Measurements from ENCODE around the gene ZNF597.
"Not testable (repeated sequence)": the region's sequence is repeated elsewhere in the genome, so short reads cannot be mapped to it uniquely, and the experiment has no call there.

ZNF597 gene

GRCh38 chr16:3474136-3474779 is 31.0 kb upstream of the ZNF597 start:
- Histone ChIP-seq H3K4me3 (ENCODE audit: control insufficient read depth in 1 of 7, extremely low read depth in 1 of 7, insufficient read depth in 4 of 7, low read depth in 2 of 7, low read length in 6 of 7) (no peak overlapping the region), H3K27ac (ENCODE audit: insufficient read depth in 1 of 2, low read depth in 1 of 2, low read length in 2 of 2, poor library complexity in 1 of 2, severe bottlenecking in 2 of 2) (no peak overlapping the region), H3K9me3 (ENCODE audit: control extremely low read depth in 1 of 5, control insufficient read depth in 4 of 5, insufficient read depth in 2 of 5, low read depth in 1 of 5, low read length in 4 of 5) (no peaks in the 10 kb centered on the region), H3K27me3 (replicated peaks in 2 of 5; ENCODE audit: control insufficient read depth in 4 of 5, insufficient read depth in 5 of 5, low read length in 4 of 5) (no peaks in the 10 kb centered on the region), H3K36me3 (ENCODE audit: control insufficient read depth in 4 of 4, insufficient read depth in 4 of 4, low read length in 3 of 4) (peaks cover 0 to 40% (median 11%) of the 10 kb centered on the region in 4 experiments), H3K4me1 (ENCODE audit: control extremely low read depth in 1 of 4, control insufficient read depth in 4 of 4, insufficient read depth in 4 of 4, low read length in 3 of 4) (no peaks in the 10 kb centered on the region)
- CTCF ChIA-PET: interaction anchor here (0.9 to 1.4 kb wide), 2 partner anchors 9 to 13 kb away, joined by 4 to 6 read pairs; no protein-coding TSS in a partner anchor
- WGBS (ENCODE audit: insufficient coverage): 96% methylated on average over 12 of the region's 16 CpGs
- POLR2A ChIA-PET: no interaction called here
- no peak for DNase-seq

- H3K27ac ChIP-seq (ENCODE audit: insufficient read depth in 1 of 2, low read depth in 1 of 2, low read length in 2 of 2, poor library complexity in 1 of 2, severe bottlenecking in 2 of 2); DNase-seq; POLR2A ChIA-PET; H3K9me3 ChIP-seq (ENCODE audit: control extremely low read depth in 1 of 5, control insufficient read depth in 4 of 5, insufficient read depth in 2 of 5, low read depth in 1 of 5, low read length in 4 of 5); H3K27me3 ChIP-seq (replicated peaks in 2 of 5; ENCODE audit: control insufficient read depth in 4 of 5, insufficient read depth in 5 of 5, low read length in 4 of 5); H3K4me3 ChIP-seq (ENCODE audit: control insufficient read depth in 1 of 7, extremely low read depth in 1 of 7, insufficient read depth in 4 of 7, low read depth in 2 of 7, low read length in 6 of 7); H3K4me1 ChIP-seq (ENCODE audit: control extremely low read depth in 1 of 4, control insufficient read depth in 4 of 4, insufficient read depth in 4 of 4, low read length in 3 of 4): not testable (repeated sequence)
- H3K36me3 ChIP-seq (ENCODE audit: control insufficient read depth in 4 of 4, insufficient read depth in 4 of 4, low read length in 3 of 4): peaks cover 0 to 36% (median 8%) of the 10 kb centered on the region in 4 experiments
- CTCF ChIA-PET: interaction anchor here (1.4 kb wide), 1 partner anchor 12 kb away, joined by 6 read pairs; no protein-coding TSS in a partner anchor
- 100% methylated on average over 2 of the region's 3 CpGs for WGBS (ENCODE audit: insufficient coverage)
These were observed 30.3 kb upstream of the ZNF597 start for GRCh38 chr16:3473596-3473943.

- WGBS (ENCODE audit: insufficient coverage): 100% methylated on average over 5 of the region's 10 CpGs
- H3K4me1 ChIP-seq (ENCODE audit: control extremely low read depth in 1 of 4, control insufficient read depth in 4 of 4, insufficient read depth in 4 of 4, low read length in 3 of 4): no peaks in the 10 kb centered on the region
- DNase-seq: no peak
- H3K4me3 ChIP-seq (ENCODE audit: control insufficient read depth in 1 of 7, extremely low read depth in 1 of 7, insufficient read depth in 4 of 7, low read depth in 2 of 7, low read length in 6 of 7): no peak overlapping the region
- no peaks in the 10 kb centered on the region for H3K27me3 ChIP-seq (replicated peaks in 2 of 5; ENCODE audit: control insufficient read depth in 4 of 5, insufficient read depth in 5 of 5, low read length in 4 of 5)
- H3K9me3 ChIP-seq (ENCODE audit: control extremely low read depth in 1 of 5, control insufficient read depth in 4 of 5, insufficient read depth in 2 of 5, low read depth in 1 of 5, low read length in 4 of 5): no peaks in the 10 kb centered on the region
- H3K27ac ChIP-seq (ENCODE audit: insufficient read depth in 1 of 2, low read depth in 1 of 2, low read length in 2 of 2, poor library complexity in 1 of 2, severe bottlenecking in 2 of 2): no peak overlapping the region
- ChIA-PET CTCF (interaction anchor here (1.4 kb wide), 1 partner anchor 11 kb away, joined by 6 read pairs; no protein-coding TSS in a partner anchor), POLR2A (no interaction called here)
- peaks cover 0 to 31% (median 3%) of the 10 kb centered on the region in 4 experiments for H3K36me3 ChIP-seq (ENCODE audit: control insufficient read depth in 4 of 4, insufficient read depth in 4 of 4, low read length in 3 of 4)
These were observed 29.7 kb upstream of the ZNF597 start for GRCh38 chr16:3472878-3473595.

GRCh38 chr16:3471518-3472176 is 28.3 kb upstream of the ZNF597 start:
- H3K4me1 ChIP-seq (ENCODE audit: control extremely low read depth in 1 of 4, control insufficient read depth in 4 of 4, insufficient read depth in 4 of 4, low read length in 3 of 4): no peaks in the 10 kb centered on the region
- ChIA-PET POLR2A (no interaction called here), CTCF (interaction anchor here (0.9 to 1.2 kb wide), 2 partner anchors 10 to 14 kb away, joined by 4 to 5 read pairs; no protein-coding TSS in a partner anchor)
- no peak for DNase-seq
- 96% methylated on average over 19 of the region's 20 CpGs for WGBS (ENCODE audit: insufficient coverage)
- H3K27me3 ChIP-seq (replicated peaks in 2 of 5; ENCODE audit: control insufficient read depth in 4 of 5, insufficient read depth in 5 of 5, low read length in 4 of 5): no peaks in the 10 kb centered on the region
- H3K9me3 ChIP-seq (ENCODE audit: control extremely low read depth in 1 of 5, control insufficient read depth in 4 of 5, insufficient read depth in 2 of 5, low read depth in 1 of 5, low read length in 4 of 5): no peaks in the 10 kb centered on the region
- H3K36me3 ChIP-seq (ENCODE audit: control insufficient read depth in 4 of 4, insufficient read depth in 4 of 4, low read length in 3 of 4): peaks cover 2 to 43% (median 5%) of the 10 kb centered on the region in 4 experiments
- H3K4me3 ChIP-seq (ENCODE audit: control insufficient read depth in 1 of 7, extremely low read depth in 1 of 7, insufficient read depth in 4 of 7, low read depth in 2 of 7, low read length in 6 of 7): no peak overlapping the region
- H3K27ac ChIP-seq (ENCODE audit: insufficient read depth in 1 of 2, low read depth in 1 of 2, low read length in 2 of 2, poor library complexity in 1 of 2, severe bottlenecking in 2 of 2): no peak overlapping the region

- Histone ChIP-seq H3K9me3 (ENCODE audit: control extremely low read depth in 1 of 5, control insufficient read depth in 4 of 5, insufficient read depth in 2 of 5, low read depth in 1 of 5, low read length in 4 of 5) (no peaks in the 10 kb centered on the region), H3K27ac (ENCODE audit: insufficient read depth in 1 of 2, low read depth in 1 of 2, low read length in 2 of 2, poor library complexity in 1 of 2, severe bottlenecking in 2 of 2) (no peak overlapping the region), H3K36me3 (ENCODE audit: control insufficient read depth in 4 of 4, insufficient read depth in 4 of 4, low read length in 3 of 4) (peaks cover 5 to 46% (median 9%) of the 10 kb centered on the region in 4 experiments), H3K4me1 (ENCODE audit: control extremely low read depth in 1 of 4, control insufficient read depth in 4 of 4, insufficient read depth in 4 of 4, low read length in 3 of 4) (no peaks in the 10 kb centered on the region), H3K27me3 (replicated peaks in 2 of 5; ENCODE audit: control insufficient read depth in 4 of 5, insufficient read depth in 5 of 5, low read length in 4 of 5) (no peaks in the 10 kb centered on the region), H3K4me3 (ENCODE audit: control insufficient read depth in 1 of 7, extremely low read depth in 1 of 7, insufficient read depth in 4 of 7, low read depth in 2 of 7, low read length in 6 of 7) (no peak overlapping the region)
- CTCF ChIA-PET: no interaction called here
- 90% methylated on average over 8 of the region's 9 CpGs for WGBS (ENCODE audit: insufficient coverage)
- DNase-seq: no peak
- POLR2A ChIA-PET: no interaction called here
These were observed 27.4 kb upstream of the ZNF597 start for GRCh38 chr16:3470723-3471122.

- H3K27ac ChIP-seq (ENCODE audit: insufficient read depth in 1 of 2, low read depth in 1 of 2, low read length in 2 of 2, poor library complexity in 1 of 2, severe bottlenecking in 2 of 2): peak overlapping the region in 1 of 2 experiments; percentile 26
- no peaks in the 10 kb centered on the region for H3K27me3 ChIP-seq (replicated peaks in 2 of 5; ENCODE audit: control insufficient read depth in 4 of 5, insufficient read depth in 5 of 5, low read length in 4 of 5)
- H3K4me1 ChIP-seq (ENCODE audit: control extremely low read depth in 1 of 4, control insufficient read depth in 4 of 4, insufficient read depth in 4 of 4, low read length in 3 of 4): no peaks in the 10 kb centered on the region
- WGBS (ENCODE audit: insufficient coverage): 100% methylated on average over 7 of the region's 7 CpGs
- H3K9me3 ChIP-seq (ENCODE audit: control extremely low read depth in 1 of 5, control insufficient read depth in 4 of 5, insufficient read depth in 2 of 5, low read depth in 1 of 5, low read length in 4 of 5): no peaks in the 10 kb centered on the region
- H3K36me3 ChIP-seq (ENCODE audit: control insufficient read depth in 4 of 4, insufficient read depth in 4 of 4, low read length in 3 of 4): peaks cover 5 to 48% (median 11%) of the 10 kb centered on the region in 4 experiments
- ChIA-PET POLR2A (no interaction called here), CTCF (no interaction called here)
- DNase-seq: no peak
- H3K4me3 ChIP-seq (ENCODE audit: control insufficient read depth in 1 of 7, extremely low read depth in 1 of 7, insufficient read depth in 4 of 7, low read depth in 2 of 7, low read length in 6 of 7): no peak overlapping the region
These were observed 26.4 kb upstream of the ZNF597 start for GRCh38 chr16:3469736-3470135.

GRCh38 chr16:3468501-3468900 is 25.2 kb upstream of the ZNF597 start:
- Histone ChIP-seq H3K4me1 (ENCODE audit: control extremely low read depth in 1 of 4, control insufficient read depth in 4 of 4, insufficient read depth in 4 of 4, low read length in 3 of 4) (peaks cover 0 to 10% (median 7%) of the 10 kb centered on the region in 4 experiments), H3K36me3 (ENCODE audit: control insufficient read depth in 4 of 4, insufficient read depth in 4 of 4, low read length in 3 of 4) (peaks cover 5 to 42% (median 11%) of the 10 kb centered on the region in 4 experiments), H3K27ac (ENCODE audit: insufficient read depth in 1 of 2, low read depth in 1 of 2, low read length in 2 of 2, poor library complexity in 1 of 2, severe bottlenecking in 2 of 2) (no peak overlapping the region), H3K27me3 (replicated peaks in 2 of 5; ENCODE audit: control insufficient read depth in 4 of 5, insufficient read depth in 5 of 5, low read length in 4 of 5) (no peaks in the 10 kb centered on the region), H3K9me3 (ENCODE audit: control extremely low read depth in 1 of 5, control insufficient read depth in 4 of 5, insufficient read depth in 2 of 5, low read depth in 1 of 5, low read length in 4 of 5) (no peaks in the 10 kb centered on the region), H3K4me3 (ENCODE audit: control insufficient read depth in 1 of 7, extremely low read depth in 1 of 7, insufficient read depth in 4 of 7, low read depth in 2 of 7, low read length in 6 of 7) (no peak overlapping the region)
- ChIA-PET POLR2A (interaction anchor here (0.7 kb wide), 1 partner anchor 466 kb away, joined by 3 read pairs; no protein-coding TSS in a partner anchor), CTCF (no interaction called here)
- WGBS (ENCODE audit: insufficient coverage): 98% methylated on average over 13 of the region's 15 CpGs
- DNase-seq: no peak
